ENCODE measurements around the gene HSPB7. TPM values are rescaled to one million over a fixed set of nuclear protein-coding genes. Genes with fewer than 3 reads are reported as not detected.

Gene HSPB7
- total RNA-seq, 3 donors from 2014 or later = 1.5 to 78.0 (median 13.0) TPM

DNA sequence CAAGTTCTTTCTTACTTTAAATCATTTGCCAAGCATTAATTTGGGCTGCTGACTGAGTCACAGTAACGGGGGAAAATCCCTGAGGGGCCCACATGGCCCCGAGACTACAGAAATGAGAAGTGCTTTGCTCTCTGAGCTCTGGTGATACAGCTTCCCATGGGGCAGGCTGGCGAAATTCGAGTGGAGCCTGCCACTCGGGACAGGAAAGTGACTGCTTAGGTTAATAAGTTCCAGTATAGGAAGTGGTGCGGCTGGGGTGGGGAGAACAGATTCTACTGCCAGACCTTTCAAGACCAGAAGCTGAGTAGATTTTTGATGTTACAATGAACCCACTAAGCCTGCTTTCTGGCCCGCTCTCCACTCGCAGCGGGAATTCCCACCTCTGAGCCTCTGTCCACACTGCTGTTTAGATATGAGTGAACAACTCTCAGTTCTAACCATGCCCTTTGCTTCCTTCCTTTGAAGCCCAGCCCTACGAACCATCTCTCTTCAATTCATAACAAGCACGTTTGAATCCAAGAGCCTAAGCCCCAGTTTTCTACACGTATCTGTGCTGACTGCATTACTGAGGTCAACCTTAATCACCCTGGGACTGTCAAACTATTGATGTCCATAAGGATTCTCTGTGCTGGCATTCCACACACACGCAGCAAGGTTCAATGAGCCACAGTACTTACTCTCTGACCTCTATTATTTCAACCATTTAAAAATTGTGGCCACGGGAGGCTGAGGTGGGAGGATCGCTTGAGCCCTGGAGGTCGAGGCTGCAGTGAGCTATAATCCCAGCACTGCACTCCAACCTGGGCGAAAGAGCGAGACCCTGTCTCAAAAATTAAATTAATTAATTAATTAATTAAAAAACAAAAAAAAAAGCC lies 51.5 kb downstream of the HSPB7 start:
- Histone ChIP-seq H3K36me3 (ENCODE audit: low read depth) (no peaks in the 10 kb centered on the region), H3K4me3 (no peak overlapping the region), H3K4me1 (ENCODE audit: low read depth) (peaks cover 15% of the 10 kb centered on the region), H3K9me3 (no peaks in the 10 kb centered on the region)
- ATAC-seq (peak; percentile 42), DNase-seq (peak in 2 of 3 donors; percentile 22 to 65)
- TF ChIP-seq, protein P1, sequence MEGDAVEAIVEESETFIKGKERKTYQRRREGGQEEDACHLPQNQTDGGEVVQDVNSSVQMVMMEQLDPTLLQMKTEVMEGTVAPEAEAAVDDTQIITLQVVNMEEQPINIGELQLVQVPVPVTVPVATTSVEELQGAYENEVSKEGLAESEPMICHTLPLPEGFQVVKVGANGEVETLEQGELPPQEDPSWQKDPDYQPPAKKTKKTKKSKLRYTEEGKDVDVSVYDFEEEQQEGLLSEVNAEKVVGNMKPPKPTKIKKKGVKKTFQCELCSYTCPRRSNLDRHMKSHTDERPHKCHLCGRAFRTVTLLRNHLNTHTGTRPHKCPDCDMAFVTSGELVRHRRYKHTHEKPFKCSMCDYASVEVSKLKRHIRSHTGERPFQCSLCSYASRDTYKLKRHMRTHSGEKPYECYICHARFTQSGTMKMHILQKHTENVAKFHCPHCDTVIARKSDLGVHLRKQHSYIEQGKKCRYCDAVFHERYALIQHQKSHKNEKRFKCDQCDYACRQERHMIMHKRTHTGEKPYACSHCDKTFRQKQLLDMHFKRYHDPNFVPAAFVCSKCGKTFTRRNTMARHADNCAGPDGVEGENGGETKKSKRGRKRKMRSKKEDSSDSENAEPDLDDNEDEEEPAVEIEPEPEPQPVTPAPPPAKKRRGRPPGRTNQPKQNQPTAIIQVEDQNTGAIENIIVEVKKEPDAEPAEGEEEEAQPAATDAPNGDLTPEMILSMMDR (IDR thresholded peaks at IDR 0.05) = no peak
- intact Hi-C loops (cut with DNase I, micrococcal nuclease) = no loop called here

DNA sequence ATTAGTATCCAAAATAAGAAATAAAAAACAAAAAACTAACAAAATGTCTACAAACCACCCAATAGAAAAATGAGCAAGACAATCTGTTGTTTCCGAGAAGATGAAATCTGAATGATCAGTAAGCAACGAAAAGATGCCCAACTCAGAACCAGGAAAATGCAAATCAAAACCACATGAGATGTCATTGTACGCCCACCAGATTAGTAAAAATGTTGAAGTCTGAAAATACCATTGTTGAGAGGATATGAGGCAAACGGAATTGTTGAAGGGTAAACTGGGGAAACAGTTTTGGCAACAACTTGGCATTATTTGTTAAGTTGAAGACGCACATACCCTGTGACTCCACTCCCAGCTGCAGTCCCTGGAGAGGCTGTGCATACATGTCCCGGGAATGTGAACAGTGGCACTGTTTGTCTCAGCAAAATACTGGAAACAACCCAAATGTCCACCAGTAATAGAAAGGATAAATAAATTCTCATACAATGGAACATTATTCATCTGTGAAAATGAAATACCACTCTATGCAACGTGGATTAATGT lies 52.5 kb downstream of the HSPB7 start:
- ATAC-seq = no peak

More for the DNA sequence above, 52.5 kb downstream of the HSPB7 start:
- intact Hi-C loops (cut with DNase I, micrococcal nuclease) = no loop called here
- DNase-seq = no peak
- no peaks in the 10 kb centered on the region for H3K9me3 ChIP-seq
- no peaks in the 10 kb centered on the region for H3K36me3 ChIP-seq (ENCODE audit: low read depth)
- peaks cover 15% of the 10 kb centered on the region for H3K4me1 ChIP-seq (ENCODE audit: low read depth)
- H3K4me3 ChIP-seq = no peak overlapping the region
- TF ChIP-seq, protein P1 (IDR thresholded peaks at IDR 0.05) = no peak

Other genes starting within 250 kb of the HSPB7 start
- gene UQCRHL, start 210.4 kb downstream of the HSPB7 start, total RNA-seq = 1 to 10 TPM; 1.7 to 2.4 (median 2.1) TPM
- 10 to 100 TPM; 48.7 to 60.3 (median 50.6) TPM for gene SPEN, start 170.3 kb downstream of the HSPB7 start, total RNA-seq
- 10 to 100 TPM; 29.2 to 40.8 (median 34.6) TPM for gene ZBTB17, start 41.9 kb downstream of the HSPB7 start, total RNA-seq
- gene SRARP, start 13.8 kb downstream of the HSPB7 start, total RNA-seq = not detected
- 1 to 10 TPM in 2 of 3 donors, not detected in 1; 1.3 to 3.4 TPM for gene CLCNKA, start 4.0 kb upstream of the HSPB7 start, total RNA-seq
- gene CLCNKB, start 25.7 kb upstream of the HSPB7 start, total RNA-seq = 1 to 10 TPM in 1 of 3 donors, not detected in 2; 1.2 TPM
- gene FAM131C, start 55.6 kb upstream of the HSPB7 start, total RNA-seq = 1 to 10 TPM in 1 of 3 donors, not detected in 2; 3.5 TPM
- 10 to 100 TPM; 36.8 to 43.5 (median 43.5) TPM for gene EPHA2, start 138.0 kb upstream of the HSPB7 start, total RNA-seq
- 10 to 100 TPM in 1 of 3 donors, 1 to 10 TPM in 2; 5.3 to 13.3 (median 9.0) TPM for gene ARHGEF19, start 194.6 kb upstream of the HSPB7 start, total RNA-seq
- gene CPLANE2, start 219.1 kb upstream of the HSPB7 start, total RNA-seq = 1 to 10 TPM; 5.3 to 9.9 (median 5.9) TPM